GM12878 (cell line): Measurements from ENCODE around the gene KISS1R. TPM values are rescaled to one million over a fixed set of nuclear protein-coding genes. Genes with fewer than 3 reads are reported as not detected.

Experiments
- ATF7 ChIP-seq: fragments of 450-650 bp; IDR thresholded peaks from 2 replicates; pipeline ENCODE4 v1.6.1; 2016; ENCODE audit warnings: low read depth, mild to moderate bottlenecking
- CBX3 ChIP-seq: fragments of 200-600 bp; sonication (generic); IDR thresholded peaks from 2 replicates; pipeline ENCODE4 v1.6.1; 2016; ENCODE audit warnings: low read depth, borderline replicate concordance
- CTCF ChIP-seq, 3 experiments: IDR thresholded peaks in 2 of 3; conservative IDR thresholded peaks in 1 of 3; 2 replicates each; pipeline ENCODE4 v1.5.1; 2011; ENCODE audit warnings: low read depth in 3 of 3, low read length in 3 of 3, mild to moderate bottlenecking in 3 of 3, control low read depth in 2 of 3, moderate library complexity in 2 of 3, inconsistent platforms in 1 of 3, mixed read lengths in 1 of 3; ENCODE audit not compliant: control insufficient read depth in 2 of 3, insufficient read depth in 1 of 3; ENCODE audit errors: extremely low read depth in 1 of 3
- EGR1 ChIP-seq, 2 experiments: IDR thresholded peaks; 1 replicate in 1 of 2; 2 replicates in 1 of 2; pipeline ENCODE4 v1.6.1; 2011 to 2012; ENCODE audit warnings: low read depth in 2 of 2, low read length in 2 of 2, borderline replicate concordance in 1 of 2, mild to moderate bottlenecking in 1 of 2, moderate library complexity in 1 of 2
- ELK1 ChIP-seq: IDR thresholded peaks from 2 replicates; pipeline ENCODE4 v1.6.1; 2012; ENCODE audit warnings: low read depth, low read length, improper control_type of control experiment
- EP300 ChIP-seq, 2 experiments: fragments of 150-350 bp in 1 of 2; IDR thresholded peaks; 2 replicates each; pipeline ENCODE4 v1.6.1; 2011 to 2012; ENCODE audit warnings: low read depth in 2 of 2, low read length in 2 of 2, borderline replicate concordance in 1 of 2, improper control_type of control experiment in 1 of 2, inconsistent platforms in 1 of 2; ENCODE audit not compliant: control insufficient read depth in 1 of 2
- KLF5 ChIP-seq: fragments of 450-650 bp; IDR thresholded peaks from 2 replicates; pipeline ENCODE4 v1.6.1; 2014; ENCODE audit warnings: mild to moderate bottlenecking; ENCODE audit not compliant: partially characterized antibody
- MYC ChIP-seq: IDR thresholded peaks from 2 replicates; pipeline ENCODE4 v1.6.1; 2011; ENCODE audit warnings: mild to moderate bottlenecking, low read length, moderate library complexity, inconsistent platforms; ENCODE audit not compliant: insufficient read depth, insufficient replicate concordance, insufficient read length, severe bottlenecking
- PAX5 ChIP-seq: IDR thresholded peaks from 2 replicates; pipeline ENCODE4 v1.6.1; 2011; ENCODE audit warnings: low read depth, low read length, borderline replicate concordance
- PRDM15 ChIP-seq: fragments of 450-650 bp; formaldehyde crosslinking; IDR thresholded peaks from 2 replicates; pipeline ENCODE4 v1.4.0; 2020; ENCODE audit warnings: mild to moderate bottlenecking, moderate library complexity
- RB1 ChIP-seq: fragments of 450-650 bp; formaldehyde crosslinking; IDR thresholded peaks from 2 replicates; pipeline ENCODE4 v1.6.1; 2017; ENCODE audit warnings: mild to moderate bottlenecking, borderline replicate concordance
- RELB ChIP-seq: fragments of 450-650 bp; IDR thresholded peaks from 2 replicates; pipeline ENCODE4 v1.6.1; 2017; ENCODE audit warnings: low read depth, mild to moderate bottlenecking, moderate library complexity
- REST ChIP-seq: IDR thresholded peaks from 2 replicates; pipeline ENCODE4 v1.6.1; 2012; ENCODE audit warnings: mild to moderate bottlenecking, low read depth, low read length
- SIX5 ChIP-seq: IDR thresholded peaks from 2 replicates; pipeline ENCODE4 v1.6.1; 2011; ENCODE audit warnings: mild to moderate bottlenecking, low read depth, low read length, moderate library complexity; ENCODE audit not compliant: severe bottlenecking
- ZNF622 ChIP-seq: fragments of 450-650 bp; IDR thresholded peaks from 2 replicates; pipeline ENCODE4 v1.6.1; 2017; ENCODE audit warnings: mild to moderate bottlenecking, inconsistent platforms
- polyA plus RNA-seq, 11 experiments: library from polyadenylated mRNA; depleted of rRNA in 4 of 11; unstranded in 6 of 11; stranded (reverse) in 5 of 11; fragments of >200 nt; fragmentation: Nextera tagmentation in 4 of 11; fragmentation: Illumina TruSeq in 1 of 11; extraction: Ambion mirVana in 4 of 11; extraction: Trizol in 1 of 11; gene quantifications; 1 replicate in 1 of 11; 2 replicates in 10 of 11; pipeline versions ENCODE4 v1.2.1 to v1.2.3, GENCODE V29; 2011 to 2016; ENCODE audit warnings: inconsistent platforms in 2 of 11, missing spikeins in 2 of 11, low read depth in 1 of 11
- total RNA-seq, 4 experiments: library from RNA; depleted of rRNA in 3 of 4; stranded (reverse); fragments of >200 nt in 3 of 4; fragmentation: Illumina TruSeq in 1 of 4; extraction: Trizol in 1 of 4; gene quantifications; 2 replicates each; pipeline versions ENCODE4 v1.2.1 to v1.2.3, GENCODE V29; 2013 to 2021

Gene KISS1R
- total and polyA plus RNA-seq, 10 of the 15 experiments (the other 5 are each of a cell fraction or from before 2014, with no cell fraction given), result 0.13 to 2.7 (median 1.4) TPM; not detected in 3

GRCh38 chr19:947707-948539, 30.8 kb downstream of the KISS1R start (continued):
- TF ChIP-seq EGR1 (IDR thresholded peaks at IDR 0.05; ENCODE audit: borderline replicate concordance in 1 of 2, low read depth in 2 of 2, low read length in 2 of 2), result peak in 1 of 2 experiments; percentile 50; a peak in 2 of 3 replicates
- TF ChIP-seq EP300 (IDR thresholded peaks at IDR 0.05; ENCODE audit: borderline replicate concordance in 1 of 2, control insufficient read depth in 1 of 2, low read depth in 2 of 2, low read length in 2 of 2), result peak; percentile 87 to 93
- no peak for TF ChIP-seq ELK1
- no peak for TF ChIP-seq PRDM15 (CRISPR knock-in tag)
- peak; percentile 95 for TF ChIP-seq RELB
- 0 out of 2 replicates have a peak, but pooled peaks have one; percentile 10 for TF ChIP-seq REST
- peak; percentile 87 for TF ChIP-seq MYC
- TF ChIP-seq ATF7, result peak; percentile 61
- peak; percentile 92 for TF ChIP-seq PAX5
- TF ChIP-seq KLF5, result peak; percentile 80
- TF ChIP-seq ZNF622, result no peak
- TF ChIP-seq CBX3, result no peak
- TF ChIP-seq CTCF (IDR thresholded peaks at IDR 0.05 in 2 of 3, conservative IDR thresholded peaks at IDR 0.05 in 1 of 3; ENCODE audit: control insufficient read depth in 2 of 3, extremely low read depth in 1 of 3, insufficient read depth in 1 of 3, low read depth in 3 of 3, low read length in 3 of 3), result no peak
- no peak for TF ChIP-seq RB1
- TF ChIP-seq SIX5, result no peak
